ENCODE data around the gene MIA2.
"Not testable (repeated sequence)": the region's sequence is repeated elsewhere in the genome, so short reads cannot be mapped to it uniquely, and the experiment has no call there.

DNA sequence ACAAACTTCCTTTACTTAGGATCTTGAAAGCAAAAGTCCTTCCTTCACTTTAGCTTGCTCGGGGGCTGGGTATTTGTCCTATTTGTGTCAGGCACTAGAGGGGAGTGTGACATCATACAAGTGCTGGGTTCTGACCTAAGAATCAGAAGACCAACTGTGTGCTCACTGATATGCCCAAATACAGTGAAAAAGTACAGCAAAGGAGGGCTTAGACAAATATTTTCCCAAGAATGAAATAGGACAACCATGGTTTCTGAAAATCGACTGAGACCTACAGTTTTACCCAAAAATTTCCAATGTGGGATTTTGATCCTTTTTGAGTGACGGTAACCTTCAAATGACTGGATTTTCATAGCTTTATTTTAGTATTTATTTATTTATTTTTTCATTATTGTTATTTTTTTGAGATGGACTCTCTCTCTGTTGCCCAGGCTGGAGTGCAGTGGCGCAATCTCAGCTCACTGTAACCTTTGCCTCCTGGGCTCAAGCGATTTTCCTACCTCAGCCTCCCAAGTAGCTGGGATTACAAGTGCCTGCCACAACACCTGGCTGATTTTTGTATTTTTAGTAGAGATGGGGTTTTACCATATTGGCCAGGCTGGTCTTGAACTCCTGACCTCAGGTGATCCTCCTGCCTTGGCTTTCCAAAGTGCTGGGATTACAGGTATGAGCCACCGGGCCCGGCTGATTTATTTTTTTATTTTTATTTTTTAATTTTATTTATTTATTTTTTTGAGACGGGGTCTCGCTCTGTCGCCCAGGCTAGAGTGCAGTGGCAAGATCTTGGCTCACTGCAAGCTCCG is 1.8 kb upstream of the MIA2 start:
- not testable (repeated sequence) for TF ChIP-seq ZNF114 (CRISPR knock-in tag; IDR thresholded peaks at IDR 0.05); EZH2phosphoT487 (IDR thresholded peaks at IDR 0.05; ENCODE audit: unreplicated experiment); EZH2 (IDR thresholded peaks at IDR 0.05; ENCODE audit: low read depth, unreplicated experiment); POLR2AphosphoS5 (IDR thresholded peaks at IDR 0.05; ENCODE audit: low read depth); CREB1 (CRISPR knock-in tag; IDR thresholded peaks at IDR 0.05; ENCODE audit: low read depth)
- TF ChIP-seq, protein P1, sequence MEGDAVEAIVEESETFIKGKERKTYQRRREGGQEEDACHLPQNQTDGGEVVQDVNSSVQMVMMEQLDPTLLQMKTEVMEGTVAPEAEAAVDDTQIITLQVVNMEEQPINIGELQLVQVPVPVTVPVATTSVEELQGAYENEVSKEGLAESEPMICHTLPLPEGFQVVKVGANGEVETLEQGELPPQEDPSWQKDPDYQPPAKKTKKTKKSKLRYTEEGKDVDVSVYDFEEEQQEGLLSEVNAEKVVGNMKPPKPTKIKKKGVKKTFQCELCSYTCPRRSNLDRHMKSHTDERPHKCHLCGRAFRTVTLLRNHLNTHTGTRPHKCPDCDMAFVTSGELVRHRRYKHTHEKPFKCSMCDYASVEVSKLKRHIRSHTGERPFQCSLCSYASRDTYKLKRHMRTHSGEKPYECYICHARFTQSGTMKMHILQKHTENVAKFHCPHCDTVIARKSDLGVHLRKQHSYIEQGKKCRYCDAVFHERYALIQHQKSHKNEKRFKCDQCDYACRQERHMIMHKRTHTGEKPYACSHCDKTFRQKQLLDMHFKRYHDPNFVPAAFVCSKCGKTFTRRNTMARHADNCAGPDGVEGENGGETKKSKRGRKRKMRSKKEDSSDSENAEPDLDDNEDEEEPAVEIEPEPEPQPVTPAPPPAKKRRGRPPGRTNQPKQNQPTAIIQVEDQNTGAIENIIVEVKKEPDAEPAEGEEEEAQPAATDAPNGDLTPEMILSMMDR (conservative IDR thresholded peaks at IDR 0.05; ENCODE audit: low read depth in 2 of 2): peak; percentile 68 to 84
- TF ChIP-seq, protein P2, sequence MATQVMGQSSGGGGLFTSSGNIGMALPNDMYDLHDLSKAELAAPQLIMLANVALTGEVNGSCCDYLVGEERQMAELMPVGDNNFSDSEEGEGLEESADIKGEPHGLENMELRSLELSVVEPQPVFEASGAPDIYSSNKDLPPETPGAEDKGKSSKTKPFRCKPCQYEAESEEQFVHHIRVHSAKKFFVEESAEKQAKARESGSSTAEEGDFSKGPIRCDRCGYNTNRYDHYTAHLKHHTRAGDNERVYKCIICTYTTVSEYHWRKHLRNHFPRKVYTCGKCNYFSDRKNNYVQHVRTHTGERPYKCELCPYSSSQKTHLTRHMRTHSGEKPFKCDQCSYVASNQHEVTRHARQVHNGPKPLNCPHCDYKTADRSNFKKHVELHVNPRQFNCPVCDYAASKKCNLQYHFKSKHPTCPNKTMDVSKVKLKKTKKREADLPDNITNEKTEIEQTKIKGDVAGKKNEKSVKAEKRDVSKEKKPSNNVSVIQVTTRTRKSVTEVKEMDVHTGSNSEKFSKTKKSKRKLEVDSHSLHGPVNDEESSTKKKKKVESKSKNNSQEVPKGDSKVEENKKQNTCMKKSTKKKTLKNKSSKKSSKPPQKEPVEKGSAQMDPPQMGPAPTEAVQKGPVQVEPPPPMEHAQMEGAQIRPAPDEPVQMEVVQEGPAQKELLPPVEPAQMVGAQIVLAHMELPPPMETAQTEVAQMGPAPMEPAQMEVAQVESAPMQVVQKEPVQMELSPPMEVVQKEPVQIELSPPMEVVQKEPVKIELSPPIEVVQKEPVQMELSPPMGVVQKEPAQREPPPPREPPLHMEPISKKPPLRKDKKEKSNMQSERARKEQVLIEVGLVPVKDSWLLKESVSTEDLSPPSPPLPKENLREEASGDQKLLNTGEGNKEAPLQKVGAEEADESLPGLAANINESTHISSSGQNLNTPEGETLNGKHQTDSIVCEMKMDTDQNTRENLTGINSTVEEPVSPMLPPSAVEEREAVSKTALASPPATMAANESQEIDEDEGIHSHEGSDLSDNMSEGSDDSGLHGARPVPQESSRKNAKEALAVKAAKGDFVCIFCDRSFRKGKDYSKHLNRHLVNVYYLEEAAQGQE (IDR thresholded peaks at IDR 0.05; ENCODE audit: unreplicated experiment): not testable (repeated sequence)
- TF ChIP-seq, protein P3, sequence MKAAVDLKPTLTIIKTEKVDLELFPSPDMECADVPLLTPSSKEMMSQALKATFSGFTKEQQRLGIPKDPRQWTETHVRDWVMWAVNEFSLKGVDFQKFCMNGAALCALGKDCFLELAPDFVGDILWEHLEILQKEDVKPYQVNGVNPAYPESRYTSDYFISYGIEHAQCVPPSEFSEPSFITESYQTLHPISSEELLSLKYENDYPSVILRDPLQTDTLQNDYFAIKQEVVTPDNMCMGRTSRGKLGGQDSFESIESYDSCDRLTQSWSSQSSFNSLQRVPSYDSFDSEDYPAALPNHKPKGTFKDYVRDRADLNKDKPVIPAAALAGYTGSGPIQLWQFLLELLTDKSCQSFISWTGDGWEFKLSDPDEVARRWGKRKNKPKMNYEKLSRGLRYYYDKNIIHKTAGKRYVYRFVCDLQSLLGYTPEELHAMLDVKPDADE (IDR thresholded peaks at IDR 0.05): not testable (repeated sequence)
